GM21786 (cell line): ENCODE measurements around the gene VWA5B1.
"Not testable (repeated sequence)": the region's sequence is repeated elsewhere in the genome, so short reads cannot be mapped to it uniquely, and the experiment has no call there.

ENCODE experiments used
- ATAC-seq: cut with Tn5 transposase; IDR thresholded peaks from one replicate; pipeline ENCODE4 v1.9.1; 2021; ENCODE audit not compliant: unreplicated experiment

The VWA5B1 gene

GRCh38 chr1:20280906-20281305 lies 9.8 kb upstream of the VWA5B1 start:
- ATAC-seq, result no peak

GRCh38 chr1:20281801-20282200 lies 8.9 kb upstream of the VWA5B1 start:
- no peak for ATAC-seq

DNA sequence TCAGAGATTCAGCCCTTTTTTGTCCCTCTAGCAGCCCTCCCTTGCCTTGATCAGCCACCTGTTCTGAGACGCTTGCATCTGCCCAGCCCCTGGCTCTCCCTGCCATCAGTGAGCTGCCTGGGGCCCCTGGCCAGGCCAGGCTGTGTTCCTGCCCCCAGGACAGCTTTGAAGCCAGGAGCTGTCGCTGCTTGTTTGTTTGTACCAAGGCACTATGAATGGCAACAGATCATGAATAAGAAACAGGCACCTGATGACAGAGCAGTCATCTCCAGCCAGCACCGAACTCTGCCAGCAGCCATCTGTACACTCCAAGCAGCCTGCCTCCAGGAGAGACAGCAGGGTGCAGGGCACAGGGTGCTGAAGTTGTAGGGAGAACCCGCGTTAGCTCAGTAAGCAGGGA lies 8.1 kb upstream of the VWA5B1 start:
- no peak for ATAC-seq

DNA sequence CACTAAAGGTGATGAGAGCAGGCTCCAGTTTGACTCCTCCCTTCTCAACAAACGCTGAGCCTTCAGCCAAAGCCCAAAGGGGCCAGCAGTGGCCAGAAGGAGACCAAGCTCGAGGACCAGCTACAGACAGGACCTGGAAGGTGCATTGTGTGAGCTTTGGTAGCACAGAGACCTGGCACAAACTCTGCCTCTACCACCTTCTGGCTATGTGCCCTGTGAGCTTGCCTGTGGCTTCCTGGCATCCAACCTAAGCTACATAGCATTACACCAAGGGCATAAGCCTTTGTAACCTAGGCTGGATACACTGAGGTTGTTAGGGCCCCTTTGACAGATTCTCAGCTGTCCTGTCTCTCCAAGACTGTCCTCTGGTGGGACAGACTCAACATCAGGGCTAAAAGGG lies 6.6 kb upstream of the VWA5B1 start:
- no peak for ATAC-seq

GRCh38 chr1:20284625-20285024 lies 6.0 kb upstream of the VWA5B1 start:
- no peak for ATAC-seq

GRCh38 chr1:20285510-20285909 lies 5.2 kb upstream of the VWA5B1 start:
- ATAC-seq, result no peak

DNA sequence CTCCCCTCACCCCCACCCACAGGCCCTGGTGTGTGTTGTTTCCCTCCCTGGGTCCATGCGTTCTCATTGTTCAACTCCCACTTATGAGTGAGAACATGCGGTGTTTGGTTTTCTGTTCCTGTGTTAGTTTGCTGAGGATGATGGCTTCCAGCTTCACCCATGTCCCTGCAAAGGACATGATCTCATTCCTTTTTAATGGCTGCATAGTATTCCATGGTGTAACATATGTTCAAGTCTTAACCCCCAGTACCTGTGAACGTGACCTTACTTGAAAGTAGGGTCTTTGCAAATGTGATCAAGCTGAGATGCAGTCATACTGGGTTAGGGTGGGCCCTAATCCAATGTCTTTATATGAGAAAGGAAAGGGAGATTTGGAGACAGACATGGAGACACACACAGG lies 3.0 kb upstream of the VWA5B1 start:
- ATAC-seq, result not testable (repeated sequence)

GRCh38 chr1:20291645-20292084 lies 990 bp downstream of the VWA5B1 start:
- ATAC-seq, result no peak

GRCh38 chr1:20298626-20299025 lies 8.0 kb downstream of the VWA5B1 start:
- ATAC-seq, result no peak

GRCh38 chr1:20301463-20302107 lies 10.9 kb downstream of the VWA5B1 start:
- ATAC-seq, result no peak

GRCh38 chr1:20302108-20302471 lies 11.4 kb downstream of the VWA5B1 start:
- ATAC-seq, result no peak

DNA sequence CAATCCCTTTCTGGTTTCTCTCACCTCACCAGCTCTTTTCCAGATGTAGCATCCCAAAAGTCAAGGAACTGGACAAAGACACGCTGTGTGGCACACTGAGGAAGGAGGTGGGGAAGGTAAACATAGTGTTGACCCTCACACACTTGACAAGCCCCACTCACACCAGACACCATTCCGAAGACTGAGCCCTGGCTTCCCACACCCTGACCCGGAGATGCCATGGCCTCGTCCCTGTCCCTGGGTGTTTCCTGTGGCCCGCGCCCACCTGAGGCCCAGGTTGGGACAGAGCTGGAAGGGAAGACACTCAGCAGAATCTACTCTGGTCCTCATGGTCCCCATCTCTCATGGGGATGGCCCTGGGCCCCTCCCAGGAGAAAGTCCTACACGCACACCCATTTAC lies 16.4 kb downstream of the VWA5B1 start:
- ATAC-seq, result no peak

DNA sequence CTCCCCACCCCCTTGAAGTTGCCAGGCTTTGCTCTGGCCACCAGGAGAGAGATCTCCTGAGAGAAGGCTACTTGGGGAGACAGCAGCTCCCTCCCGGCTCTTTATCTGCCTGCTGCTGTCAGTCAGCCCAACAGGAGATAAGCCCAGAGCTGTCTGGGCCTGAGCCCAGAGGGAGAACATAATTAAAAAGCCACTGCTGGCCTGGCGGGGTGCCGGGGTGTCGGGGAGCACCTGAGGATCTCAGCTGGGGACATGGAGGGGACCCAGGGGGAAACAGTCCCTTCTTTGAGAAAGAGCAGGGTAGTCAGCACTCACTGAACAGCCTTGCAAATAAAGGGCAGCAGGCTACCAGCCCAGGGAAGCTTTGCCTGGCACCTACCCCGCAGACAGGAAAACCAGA lies 17.9 kb downstream of the VWA5B1 start:
- no peak for ATAC-seq

GRCh38 chr1:20311289-20311688 lies 20.6 kb downstream of the VWA5B1 start:
- ATAC-seq, result no peak

GRCh38 chr1:20312310-20312709 lies 21.6 kb downstream of the VWA5B1 start:
- ATAC-seq, result no peak

DNA sequence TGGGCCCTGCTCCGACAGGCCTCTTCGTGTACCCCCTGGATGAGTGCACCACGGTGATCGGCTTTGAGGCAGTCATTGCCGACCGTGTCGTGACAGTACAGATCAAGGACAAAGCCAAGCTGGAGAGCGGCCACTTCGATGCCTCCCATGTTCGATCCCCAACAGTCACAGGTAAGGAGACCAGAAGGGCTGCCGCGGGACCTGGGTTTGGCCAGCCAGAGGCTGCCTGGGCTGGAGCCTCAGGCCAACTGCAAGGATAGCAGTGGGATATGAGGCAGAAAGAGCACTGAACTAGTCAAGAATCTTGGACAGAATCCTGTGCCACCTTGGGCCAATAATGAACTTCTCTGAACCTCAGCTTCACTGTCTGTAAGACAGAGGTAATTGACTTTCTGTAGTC lies 22.1 kb downstream of the VWA5B1 start:
- ATAC-seq, result no peak

DNA sequence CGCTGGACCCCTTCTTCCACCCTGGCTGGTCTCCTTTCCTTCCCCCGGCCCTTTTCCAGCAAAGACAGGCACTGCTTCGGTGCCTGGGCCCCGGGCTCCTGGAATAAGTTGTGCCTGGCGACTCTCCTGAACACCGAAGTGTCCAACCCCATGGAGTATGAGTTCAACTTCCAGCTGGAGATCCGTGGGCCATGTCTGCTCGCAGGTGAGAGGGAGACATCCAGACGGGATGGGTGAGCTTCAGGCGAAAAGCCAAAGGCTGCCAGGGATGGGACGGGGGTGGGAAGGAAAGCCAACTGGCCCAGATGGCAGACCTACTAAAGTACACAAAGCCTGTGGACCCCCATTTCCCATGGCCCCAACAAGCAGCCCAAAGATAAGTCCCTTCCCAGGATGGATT lies 26.8 kb downstream of the VWA5B1 start:
- no peak for ATAC-seq

GRCh38 chr1:20318521-20318920 lies 27.8 kb downstream of the VWA5B1 start:
- ATAC-seq, result no peak

GRCh38 chr1:20318971-20319370 lies 28.3 kb downstream of the VWA5B1 start:
- no peak for ATAC-seq

- no peak for ATAC-seq
Measured at GRCh38 chr1:20319456-20320220, 29.0 kb downstream of the VWA5B1 start.

DNA sequence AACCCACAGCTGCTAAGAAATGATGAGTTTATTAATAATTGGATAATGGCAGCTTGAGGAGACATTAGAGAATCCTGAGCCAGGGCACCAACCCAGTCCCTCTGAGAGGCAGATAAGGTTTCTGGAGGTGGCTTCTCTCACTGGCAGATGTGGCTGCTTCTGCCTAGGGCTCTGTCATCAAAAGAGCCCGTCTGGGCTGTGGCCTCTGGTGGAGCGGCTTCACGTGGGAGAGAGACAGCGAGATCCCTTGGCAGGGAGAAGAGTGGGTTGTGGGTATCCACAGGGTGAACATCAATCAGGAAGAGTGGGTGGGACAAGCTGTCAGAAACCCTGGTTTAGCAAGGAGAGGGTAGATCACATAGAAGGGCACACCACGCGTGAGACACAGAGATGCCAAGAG lies 30.0 kb downstream of the VWA5B1 start:
- ATAC-seq, result no peak

DNA sequence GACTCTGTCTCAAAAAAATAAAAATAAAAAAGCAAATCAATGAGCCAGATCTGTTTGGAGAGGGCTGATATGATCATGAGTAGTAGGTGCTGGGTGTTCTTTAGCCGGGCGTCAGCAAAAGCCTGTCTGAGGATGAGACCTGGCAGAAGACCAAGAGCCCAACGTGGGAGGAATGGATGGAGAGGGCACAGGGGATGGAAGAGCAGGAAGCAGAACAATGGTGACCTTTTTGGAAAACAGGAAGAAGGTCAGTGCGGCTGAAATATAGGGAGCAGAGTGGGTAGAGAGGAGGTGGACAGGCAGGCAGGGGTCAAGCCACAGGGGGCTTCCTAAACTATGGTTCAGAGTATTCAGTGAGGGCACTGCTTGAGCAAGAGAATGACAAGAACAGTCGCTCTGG lies 30.9 kb downstream of the VWA5B1 start:
- no peak for ATAC-seq
